T-helper 22 cell (primary cell): Measurements from ENCODE around the gene SLC25A10.

Experiments
- DNase-seq: peaks from one replicate; pipeline ENCODE4 v3.0.0-alpha.2; 2020; ENCODE audit warnings: low read depth

The SLC25A10 gene

GRCh38 chr17:81706232-81706611 is 5.9 kb upstream of the SLC25A10 start:
- no peak for DNase-seq

- no peak for DNase-seq
These were observed 5.1 kb upstream of the SLC25A10 start for GRCh38 chr17:81706757-81707624.

- no peak for DNase-seq
These were observed 4.1 kb upstream of the SLC25A10 start for GRCh38 chr17:81707725-81708646.

- DNase-seq = no peak
These were observed 3.3 kb upstream of the SLC25A10 start for GRCh38 chr17:81708739-81709185.

GRCh38 chr17:81710514-81711308 is 1.4 kb upstream of the SLC25A10 start:
- no peak for DNase-seq

- no peak for DNase-seq
These were observed 452 bp downstream of the SLC25A10 start for GRCh38 chr17:81712468-81713003.

- no peak for DNase-seq
These were observed 996 bp downstream of the SLC25A10 start for GRCh38 chr17:81713004-81713555.

- no peak for DNase-seq
These were observed 1.7 kb downstream of the SLC25A10 start for GRCh38 chr17:81713556-81714411.

- no peak for DNase-seq
These were observed 2.5 kb downstream of the SLC25A10 start for GRCh38 chr17:81714412-81715106.

GRCh38 chr17:81715107-81715871 is 3.2 kb downstream of the SLC25A10 start:
- no peak for DNase-seq

GRCh38 chr17:81715872-81716673 is 4.0 kb downstream of the SLC25A10 start:
- no peak for DNase-seq

- no peak for DNase-seq
These were observed 4.6 kb downstream of the SLC25A10 start for GRCh38 chr17:81716674-81716996.

GRCh38 chr17:81717049-81717765 is 5.1 kb downstream of the SLC25A10 start:
- DNase-seq = no peak

- no peak for DNase-seq
These were observed 5.6 kb downstream of the SLC25A10 start for GRCh38 chr17:81717766-81718089.

GRCh38 chr17:81719410-81720266 is 7.6 kb downstream of the SLC25A10 start:
- DNase-seq = no peak

GRCh38 chr17:81720267-81721071 is 8.4 kb downstream of the SLC25A10 start:
- DNase-seq = no peak
